ENCODE results near the gene LAMA1.
A peak's percentile ranks its signal among the peaks of the same experiment; 100 is the strongest.

Gene LAMA1

DNA sequence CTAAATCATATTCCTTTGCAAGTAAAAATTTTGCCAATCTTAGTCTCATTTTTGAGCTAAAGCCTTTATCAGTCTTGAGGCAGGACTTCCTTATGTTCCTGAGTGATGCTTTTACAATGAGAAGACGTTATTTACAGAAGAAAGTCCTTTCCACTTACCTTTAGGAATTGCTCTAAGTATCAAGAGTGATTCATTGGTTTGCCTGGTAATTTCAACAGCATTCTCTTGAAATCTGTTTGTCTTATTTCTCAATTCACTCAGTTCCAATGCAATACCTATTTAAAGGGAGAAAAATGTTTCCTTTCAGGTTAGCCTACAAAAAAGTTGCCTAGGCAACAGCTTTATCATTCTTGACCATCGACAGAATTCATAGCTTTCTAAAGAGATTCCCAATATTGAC is 137.2 kb downstream of the LAMA1 start:
- no peak for DNase-seq

DNA sequence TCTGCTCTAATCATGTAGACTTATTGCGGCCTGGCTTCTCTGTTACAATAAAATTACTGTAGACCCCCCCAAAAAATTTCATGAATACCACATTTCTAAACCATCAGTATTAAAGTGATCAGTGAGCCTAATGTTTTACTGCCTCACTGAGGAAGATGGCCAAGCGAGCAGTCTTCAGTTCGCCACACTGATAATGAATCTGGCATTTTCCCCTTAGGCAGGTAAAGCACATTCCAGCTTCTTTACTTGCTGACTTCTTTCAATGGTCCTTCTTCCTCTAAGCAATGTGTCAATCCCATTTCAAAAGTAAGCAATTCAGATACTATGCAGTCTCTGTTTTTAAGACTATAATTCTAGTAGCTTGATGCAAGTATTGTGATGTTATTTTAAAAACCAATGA is 137.6 kb downstream of the LAMA1 start:
- DNase-seq = no peak

DNA sequence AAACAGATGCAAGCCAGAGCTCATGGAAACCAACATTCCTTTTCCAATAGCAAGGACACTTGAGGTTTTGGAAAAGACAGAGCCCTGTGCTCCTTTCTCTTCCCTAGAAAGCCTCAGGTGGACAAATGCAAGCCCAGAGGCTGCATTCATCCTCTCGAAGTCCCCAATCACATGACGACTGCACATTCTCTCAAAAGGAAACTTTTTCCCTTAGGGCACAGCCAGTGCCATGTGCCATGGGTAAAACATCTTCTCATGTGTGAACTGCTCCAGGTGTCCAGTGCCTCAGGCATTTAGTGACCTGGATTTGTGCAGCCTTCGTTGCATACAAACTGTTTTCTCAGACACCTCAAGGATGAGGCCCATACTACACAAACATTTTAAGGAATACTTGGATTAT is 140.7 kb downstream of the LAMA1 start:
- no peak for DNase-seq

DNA sequence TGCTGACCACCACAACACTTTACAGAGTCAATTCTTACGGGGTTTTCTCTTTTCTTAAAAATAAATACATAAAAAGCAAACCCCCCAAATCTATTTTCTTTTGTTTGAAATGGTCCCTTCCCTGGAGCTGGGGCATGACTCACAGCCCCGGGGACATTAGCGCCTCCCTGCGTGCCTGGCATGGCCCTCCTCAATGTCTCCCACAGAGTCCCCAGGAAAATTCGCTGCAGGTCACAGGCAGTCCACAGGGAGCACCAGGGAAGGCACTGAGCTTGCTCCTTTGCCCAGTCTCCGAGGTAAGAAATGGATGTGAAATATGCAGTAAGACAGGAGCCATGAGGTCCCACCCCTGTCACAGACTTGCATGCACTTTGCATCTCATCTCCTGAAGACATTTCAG is 142.5 kb downstream of the LAMA1 start:
- DNase-seq = no peak

DNA sequence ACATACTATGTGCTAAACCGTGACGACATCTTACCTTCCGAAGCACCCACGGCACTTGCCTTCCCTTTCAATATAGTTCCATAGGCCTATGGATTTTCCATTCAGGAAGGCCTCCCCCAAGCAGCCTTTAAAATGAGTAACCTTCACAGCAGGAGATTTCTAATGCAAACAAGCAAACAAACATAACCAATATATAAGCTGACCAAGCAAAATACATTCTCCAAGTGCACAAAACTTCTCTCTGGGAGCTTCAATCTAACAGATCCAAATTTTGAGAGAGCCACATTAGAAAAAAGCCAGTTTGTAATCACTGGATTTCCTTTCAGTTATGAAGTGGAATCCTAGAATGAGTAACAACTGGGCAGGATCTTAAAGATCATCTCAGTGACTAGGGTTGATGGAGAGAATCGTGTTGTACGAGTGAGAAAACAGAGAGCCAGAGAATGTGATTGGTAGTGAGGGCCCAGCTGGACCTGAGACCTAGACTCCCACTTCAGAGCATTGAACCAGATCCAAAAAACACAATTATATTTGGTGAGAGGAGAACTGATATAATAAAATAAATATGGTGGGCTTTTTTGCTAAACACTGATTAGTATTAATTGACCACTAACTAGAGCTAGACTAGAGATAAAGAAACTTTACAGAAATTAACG is 145.6 kb downstream of the LAMA1 start:
- no peak for DNase-seq

GRCh38 chr18:6963452-6964097 is 154.0 kb downstream of the LAMA1 start:
- DNase-seq = no peak

DNA sequence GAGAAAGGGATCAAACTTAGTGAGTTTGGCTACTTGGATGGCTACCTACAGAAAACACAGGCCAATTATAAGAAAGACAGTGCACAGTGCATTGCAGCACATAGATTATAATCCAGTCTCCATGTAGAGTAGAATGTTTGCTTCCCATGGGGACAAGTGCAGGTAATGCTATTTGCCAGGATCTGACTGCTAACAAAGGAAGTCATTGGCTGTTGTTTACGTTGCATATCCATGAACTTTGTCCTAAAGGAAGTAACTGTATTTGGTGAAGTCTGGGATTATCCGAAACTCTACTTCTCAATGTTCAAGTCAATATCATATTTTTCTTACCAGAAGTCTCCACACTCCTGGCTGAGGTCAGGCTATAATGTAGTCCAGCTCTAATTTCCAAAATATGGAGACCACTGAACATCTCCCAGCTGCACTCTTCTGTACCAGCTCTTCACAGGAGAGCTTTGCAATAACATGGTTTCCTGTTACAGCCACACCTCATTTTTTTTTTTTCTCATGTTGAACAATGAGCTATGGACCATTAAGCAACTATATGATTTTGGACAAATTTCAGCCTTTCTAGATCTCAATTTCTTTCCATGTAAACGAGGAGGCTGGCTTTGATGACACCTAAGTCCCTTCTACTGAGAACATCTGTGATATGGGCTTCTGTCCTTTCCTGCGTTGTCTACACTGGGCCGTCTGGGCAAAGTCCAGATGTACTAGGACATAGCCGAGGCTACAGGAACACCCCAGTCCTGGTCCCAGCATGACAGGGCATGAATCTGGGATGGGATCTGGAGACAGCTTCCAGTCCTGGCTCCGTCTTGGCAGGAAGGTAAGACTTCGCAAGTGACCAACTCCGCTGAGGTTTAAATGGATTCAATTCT is 154.8 kb downstream of the LAMA1 start:
- no peak for DNase-seq

DNA sequence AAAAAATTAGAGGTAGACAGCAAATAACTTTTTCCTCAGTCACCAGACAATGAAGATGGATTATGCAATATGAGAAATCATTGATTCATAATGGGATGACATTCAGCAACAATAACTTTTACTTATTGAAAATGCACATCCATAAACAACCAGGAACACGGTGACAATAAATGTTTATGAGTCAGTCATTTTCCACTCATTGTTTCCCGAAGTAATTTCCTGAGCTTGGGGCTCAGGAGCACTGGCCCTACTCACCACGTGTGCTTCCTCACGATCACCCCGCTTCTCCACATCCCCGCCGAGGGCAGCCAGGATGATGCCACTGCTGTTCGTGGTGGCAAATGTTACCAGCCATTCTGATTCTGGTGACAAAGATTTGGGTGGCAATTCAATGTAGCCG is 156.3 kb downstream of the LAMA1 start:
- no peak for DNase-seq

DNA sequence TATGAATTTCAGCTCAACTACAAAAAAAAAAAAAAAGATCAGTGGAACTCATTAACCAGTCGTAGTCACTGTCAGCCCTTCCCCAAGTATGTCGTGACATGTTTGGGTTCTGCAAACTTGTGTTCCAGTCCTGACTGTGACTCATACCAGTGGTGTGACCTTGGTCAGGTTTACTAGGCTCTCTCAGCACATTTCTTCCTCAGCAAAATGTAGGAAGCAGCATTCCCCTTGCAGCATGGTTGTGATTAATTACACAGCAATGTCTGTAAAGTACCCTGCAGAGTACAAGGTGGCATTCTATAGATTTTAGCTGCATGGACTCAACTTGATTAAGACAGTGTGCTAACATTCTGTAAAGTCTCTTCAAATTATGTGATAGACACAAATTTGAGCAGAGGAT is 156.9 kb downstream of the LAMA1 start:
- DNase-seq = peak; percentile 34

GRCh38 chr18:6960124-6960523 is 157.5 kb downstream of the LAMA1 start:
- no peak for DNase-seq

DNA sequence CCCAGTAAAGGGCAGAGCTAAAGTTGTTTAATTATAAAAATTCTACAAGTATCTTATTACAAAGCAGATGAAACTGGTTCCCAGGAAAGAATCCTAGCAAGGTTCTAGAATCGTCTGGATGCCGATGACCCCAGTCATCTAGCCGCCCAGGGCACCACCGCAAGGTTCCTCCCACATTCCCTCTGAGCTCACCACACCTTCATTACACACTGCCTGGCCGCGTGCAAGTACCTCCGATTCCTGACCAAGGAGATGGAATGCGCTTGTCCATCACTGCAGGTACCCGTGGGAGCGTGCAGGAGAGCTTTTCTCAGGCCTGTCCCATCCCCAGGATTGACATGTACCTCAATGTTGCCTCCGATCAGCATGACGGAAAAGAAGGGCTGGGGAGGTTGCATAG is 158.5 kb downstream of the LAMA1 start:
- no peak for DNase-seq

- no peak for DNase-seq
These were observed 160.6 kb downstream of the LAMA1 start for GRCh38 chr18:6956999-6957398.

- DNase-seq = no peak
These were observed 161.1 kb downstream of the LAMA1 start for GRCh38 chr18:6956495-6956894.

GRCh38 chr18:6955304-6955703 is 162.3 kb downstream of the LAMA1 start:
- DNase-seq = no peak

GRCh38 chr18:6954501-6954900 is 163.1 kb downstream of the LAMA1 start:
- no peak for DNase-seq

DNA sequence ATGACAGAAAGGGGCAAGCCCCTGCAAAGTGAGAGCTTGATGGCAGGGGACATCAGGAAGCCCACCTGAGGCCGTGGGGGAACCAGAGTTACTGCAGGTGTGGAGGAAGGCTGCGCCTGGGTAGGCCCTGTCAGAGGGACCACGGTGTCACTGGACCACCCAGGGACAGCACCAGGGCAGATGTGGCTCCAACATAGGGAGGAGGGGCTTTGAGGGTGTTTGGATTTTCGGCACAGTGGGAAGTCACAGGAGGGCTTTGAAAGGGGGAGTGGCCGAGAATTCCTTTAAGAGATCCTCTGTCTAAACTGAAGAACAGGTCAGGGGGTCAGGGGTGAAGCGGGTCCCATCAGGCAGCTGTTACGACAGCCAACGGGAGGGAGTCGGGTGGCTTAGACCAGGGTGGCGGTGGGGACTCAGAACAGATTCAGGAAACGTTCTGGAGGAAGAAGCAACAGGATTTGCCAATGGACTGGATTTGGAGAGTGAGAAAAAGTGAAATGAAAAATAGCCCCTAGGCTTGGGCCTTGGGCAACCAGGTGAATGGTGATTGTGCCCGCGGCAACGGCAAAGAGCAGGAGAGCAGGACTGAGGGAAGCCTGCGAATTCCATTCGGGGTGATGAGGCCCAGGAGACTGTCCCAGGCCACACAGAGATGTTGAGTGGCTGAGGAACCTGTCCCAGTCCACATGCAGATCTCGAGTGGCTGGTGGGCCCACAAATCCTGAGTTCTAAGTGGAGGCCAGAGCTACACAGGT is 166.1 kb downstream of the LAMA1 start:
- no peak for DNase-seq

- no peak for DNase-seq
These were observed 167.0 kb downstream of the LAMA1 start for GRCh38 chr18:6950641-6951040.

DNA sequence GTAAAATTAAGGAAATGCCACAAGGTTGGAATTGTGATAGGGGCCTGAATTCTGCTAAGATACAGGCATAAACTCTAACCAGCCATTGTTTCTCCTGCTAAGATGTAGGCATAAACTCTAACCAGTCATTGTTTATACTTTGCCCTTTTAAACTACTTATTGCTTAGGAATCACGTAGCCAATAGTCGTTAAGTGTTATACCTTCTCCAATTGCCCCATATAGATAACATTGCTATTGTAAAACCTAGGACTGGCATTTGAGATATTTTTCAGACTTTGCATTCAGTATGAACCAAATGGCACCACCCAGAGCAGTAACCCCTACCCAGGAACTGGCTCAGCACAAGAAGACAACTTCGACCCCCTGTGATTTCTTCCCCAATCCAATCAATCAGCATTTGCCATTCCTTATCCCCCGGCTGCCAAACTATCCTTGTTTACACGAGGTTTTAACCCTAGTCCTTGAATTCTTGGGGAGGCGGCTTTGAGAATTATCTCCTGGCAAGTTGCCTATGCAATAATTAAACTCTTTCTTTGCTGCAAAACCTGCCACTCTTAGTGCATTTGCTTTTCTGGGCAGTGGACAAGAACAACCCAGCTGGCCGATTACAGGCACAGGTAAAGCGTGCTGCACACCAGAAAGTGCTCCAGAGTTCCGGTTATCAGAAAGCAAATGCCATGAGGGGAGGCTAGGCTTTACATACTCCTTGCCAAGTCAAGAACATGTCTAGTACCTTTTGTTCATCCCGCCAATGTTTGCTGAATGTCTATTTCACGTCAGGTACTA is 167.6 kb downstream of the LAMA1 start:
- DNase-seq = no peak

- DNase-seq = no peak
These were observed 169.1 kb downstream of the LAMA1 start for GRCh38 chr18:6948281-6949055.

GRCh38 chr18:6947338-6948030 is 170.1 kb downstream of the LAMA1 start:
- DNase-seq = no peak

- DNase-seq = no peak
These were observed 174.5 kb downstream of the LAMA1 start for GRCh38 chr18:6943143-6943542.

Measured in fibroblast of skin of back (primary cell).